Caco-2 (cell line): Measurements from ENCODE around the gene ARPC2. TPM values are rescaled to one million over a fixed set of nuclear protein-coding genes. Genes with fewer than 3 reads are reported as not detected.

Experiments used
- BruUV-seq: library from RNA; stranded (reverse); fragments of 400-500 nt; replicated peaks from 2 replicates; lab custom pipeline; 2021; lab: Mats Ljungman, UMichigan
- CTCF ChIA-PET: fragments of 300-600 bp; sonication (Branson Sonifier 250); formaldehyde crosslinking; loops from one replicate; lab custom pipeline; 2022; ENCODE audit warnings: antibody characterized with exemption; lab: Charles Lee
- POLR2A ChIA-PET: fragments of 300-600 bp; sonication (Branson Sonifier 250); formaldehyde crosslinking; loops from one replicate; lab custom pipeline; 2022; ENCODE audit warnings: antibody characterized with exemption; lab: Charles Lee
- DNase-seq, 2 experiments: peaks; one replicate each; pipeline versions ENCODE4 v3.0.0 to v3.0.0-alpha.2; 2020 to 2022
- H3K27me3 ChIP-seq: replicated peaks from 2 replicates; pipeline ENCODE4 v1.6.0; 2011; ENCODE audit warnings: low read length; ENCODE audit not compliant: control insufficient read depth, insufficient read depth
- H3K36me3 ChIP-seq: 2 replicates; pipeline ENCODE4 v1.5.1; 2011; ENCODE audit warnings: low read length; ENCODE audit not compliant: control insufficient read depth, insufficient read depth
- H3K4me1 ChIP-seq: fragments of 250-450 bp; sonication (Bioruptor Pico); 2 replicates; pipeline ENCODE4 v1.5.1; 2020; ENCODE audit warnings: mild to moderate bottlenecking
- H3K4me3 ChIP-seq: 2 replicates; pipeline ENCODE4 v1.5.1; 2011; ENCODE audit warnings: low read depth, mild to moderate bottlenecking, control low read depth, low read length
- H3K9me3 ChIP-seq: fragments of 250-450 bp; sonication (Bioruptor Pico); 2 replicates; pipeline ENCODE4 v1.5.1; 2020; ENCODE audit warnings: mild to moderate bottlenecking, moderate library complexity
- H3K27ac Mint-ChIP-seq: one replicate; pipeline ENCODE4 v1.8.0; 2022; ENCODE audit warnings: mixed read lengths; ENCODE audit not compliant: unreplicated experiment
- H3K27me3 Mint-ChIP-seq: one replicate; pipeline ENCODE4 v1.8.0; 2022; ENCODE audit warnings: mixed read lengths; ENCODE audit not compliant: insufficient read depth, unreplicated experiment
- H3K36me3 Mint-ChIP-seq: one replicate; pipeline ENCODE4 v1.8.0; 2022; ENCODE audit warnings: mild to moderate bottlenecking, mixed read lengths; ENCODE audit not compliant: insufficient read depth, unreplicated experiment
- H3K4me1 Mint-ChIP-seq: one replicate; pipeline ENCODE4 v1.8.0; 2022; ENCODE audit warnings: low read depth, mixed read lengths; ENCODE audit not compliant: unreplicated experiment
- H3K4me3 Mint-ChIP-seq: one replicate; pipeline ENCODE4 v1.8.0; 2022; ENCODE audit warnings: mild to moderate bottlenecking, moderate library complexity, mixed read lengths; ENCODE audit not compliant: unreplicated experiment
- H3K9me3 Mint-ChIP-seq: one replicate; pipeline ENCODE4 v1.8.0; 2022; ENCODE audit warnings: mixed read lengths; ENCODE audit not compliant: unreplicated experiment
- CTCF ChIP-seq, 2 experiments: fragments of 200-600 bp in 1 of 2; IDR thresholded peaks; 1 replicate in 1 of 2; 2 replicates in 1 of 2; pipeline versions ENCODE4 v1.5.1 to v1.8.0; 2011 to 2022; ENCODE audit warnings: antibody characterized with exemption in 1 of 2, control low read depth in 1 of 2, inconsistent platforms in 1 of 2, low read depth in 1 of 2, low read length in 1 of 2, mild to moderate bottlenecking in 1 of 2, moderate library complexity in 1 of 2; ENCODE audit not compliant: insufficient read depth in 1 of 2, severe bottlenecking in 1 of 2, unreplicated experiment in 1 of 2
- intact Hi-C: fragments of 100-400 bp; cut with micrococcal nuclease; formaldehyde crosslinking; loops from one replicate; pipeline ENCODE4 v1.10.0; 2022; ENCODE audit not compliant: unreplicated experiment
- total RNA-seq: library from RNA; stranded (reverse); gene quantifications from 2 replicates; pipeline ENCODE4 v1.2.3, GENCODE V29; 2022

The ARPC2 gene
- total RNA-seq, 1 experiment from 2014 or later: 284 TPM

GRCh38 chr2:218230882-218231281, 13.9 kb downstream of the ARPC2 start:
- Mint-ChIP-seq H3K9me3 (no peaks in the 10 kb centered on the region), H3K4me1 (peaks cover 30% of the 10 kb centered on the region), H3K27me3 (no peaks in the 10 kb centered on the region), H3K27ac (peak overlapping the region; percentile 65), H3K4me3 (peak overlapping the region; percentile 45), H3K36me3 (peaks cover 97% of the 10 kb centered on the region)
- BruUV-seq: no TSS peak
- peak; percentile 51 to 56 for TF ChIP-seq CTCF (IDR thresholded peaks at IDR 0.05; ENCODE audit: insufficient read depth in 1 of 2, low read depth in 1 of 2, low read length in 1 of 2, severe bottlenecking in 1 of 2, unreplicated experiment in 1 of 2)
- no peaks in the 10 kb centered on the region for H3K9me3 ChIP-seq
- DNase-seq: peak; percentile 77 to 87
- H3K4me1 ChIP-seq: peaks cover 47% of the 10 kb centered on the region
- ChIA-PET CTCF (interaction anchor here (0.7 to 1.6 kb wide), 14 partner anchors 11 to 1991 kb away, joined by 3 to 8 read pairs (median 4); partner anchors contain the start of genes AAMP and PNKD), POLR2A (interaction anchor here (1.4 to 1.5 kb wide), 3 partner anchors 12 to 39 kb away, joined by 3 to 6 read pairs (median 6); partner anchors contain the start of genes AAMP, ARPC2 and PNKD)
- intact Hi-C loops: loop anchor here (5.0 kb wide), 1 partner anchor 44 kb away; no protein-coding TSS in a partner anchor
- H3K4me3 ChIP-seq: no peak overlapping the region
- peaks cover 1% of the 10 kb centered on the region; the same call in 1 of the 2 replicates for H3K36me3 ChIP-seq
- no peaks in the 10 kb centered on the region for H3K27me3 ChIP-seq

GRCh38 chr2:218233543-218233942, 16.6 kb downstream of the ARPC2 start:
- Histone ChIP-seq H3K4me1 (peaks cover 45% of the 10 kb centered on the region), H3K36me3 (peaks cover 1% of the 10 kb centered on the region; the same call in 1 of the 2 replicates), H3K9me3 (no peaks in the 10 kb centered on the region), H3K27me3 (no peaks in the 10 kb centered on the region), H3K4me3 (no peak overlapping the region)
- Mint-ChIP-seq H3K27ac (peak overlapping the region; percentile 32), H3K4me1 (peaks cover 30% of the 10 kb centered on the region), H3K9me3 (no peaks in the 10 kb centered on the region), H3K4me3 (no peak overlapping the region), H3K36me3 (peaks cover 97% of the 10 kb centered on the region), H3K27me3 (no peaks in the 10 kb centered on the region)
- CTCF ChIA-PET: interaction anchor here (0.7 kb wide), 1 partner anchor 268 kb away, joined by 3 read pairs; no protein-coding TSS in a partner anchor
- BruUV-seq: no TSS peak
- intact Hi-C loops: loop anchor here (5.0 kb wide), 1 partner anchor 46 kb away; no protein-coding TSS in a partner anchor
- POLR2A ChIA-PET: interaction anchor here (0.7 kb wide), 1 partner anchor 40 kb away, joined by 4 read pairs; no protein-coding TSS in a partner anchor
- no peak for DNase-seq
- TF ChIP-seq CTCF (IDR thresholded peaks at IDR 0.05; ENCODE audit: insufficient read depth in 1 of 2, low read depth in 1 of 2, low read length in 1 of 2, severe bottlenecking in 1 of 2, unreplicated experiment in 1 of 2): no peak

GRCh38 chr2:218234521-218234920, 17.5 kb downstream of the ARPC2 start:
- H3K27ac Mint-ChIP-seq: peak overlapping the region; percentile 49
- H3K4me3 ChIP-seq: no peak overlapping the region

More at GRCh38 chr2:218234521-218234920, 17.5 kb downstream of the ARPC2 start:
- ChIA-PET CTCF (interaction anchor here (1.1 kb wide), 1 partner anchor 8 kb away, joined by 3 read pairs; no protein-coding TSS in a partner anchor), POLR2A (no interaction called here)
- H3K4me1 Mint-ChIP-seq: peaks cover 30% of the 10 kb centered on the region
- H3K36me3 Mint-ChIP-seq: peaks cover 98% of the 10 kb centered on the region
- no peaks in the 10 kb centered on the region for H3K9me3 Mint-ChIP-seq
- peaks cover 1% of the 10 kb centered on the region; the same call in 1 of the 2 replicates for H3K36me3 ChIP-seq
- H3K4me1 ChIP-seq: peaks cover 37% of the 10 kb centered on the region
- BruUV-seq: no TSS peak
- no peak overlapping the region for H3K4me3 Mint-ChIP-seq
- no peaks in the 10 kb centered on the region for H3K9me3 ChIP-seq
- H3K27me3 Mint-ChIP-seq: no peaks in the 10 kb centered on the region
- DNase-seq: no peak
- H3K27me3 ChIP-seq: no peaks in the 10 kb centered on the region
- intact Hi-C loops: loop anchor here (5.0 kb wide), 1 partner anchor 47 kb away; no protein-coding TSS in a partner anchor
- no peak for TF ChIP-seq CTCF (IDR thresholded peaks at IDR 0.05; ENCODE audit: insufficient read depth in 1 of 2, low read depth in 1 of 2, low read length in 1 of 2, severe bottlenecking in 1 of 2, unreplicated experiment in 1 of 2)
